Hematopoietic multipotent progenitor cell treated with erythropoietin and hydrocortisone succinate and interleukin-3 and kit ligand, for 4 days (in vitro differentiated cells): ENCODE results near the gene CHD2.
"Not testable (repeated sequence)": the region's sequence is repeated elsewhere in the genome, so short reads cannot be mapped to it uniquely, and the experiment has no call there.

Experiments
- DNase-seq: peaks from one replicate; pipeline ENCODE4 v3.0.0-alpha.2; 2015

CHD2 gene

DNA sequence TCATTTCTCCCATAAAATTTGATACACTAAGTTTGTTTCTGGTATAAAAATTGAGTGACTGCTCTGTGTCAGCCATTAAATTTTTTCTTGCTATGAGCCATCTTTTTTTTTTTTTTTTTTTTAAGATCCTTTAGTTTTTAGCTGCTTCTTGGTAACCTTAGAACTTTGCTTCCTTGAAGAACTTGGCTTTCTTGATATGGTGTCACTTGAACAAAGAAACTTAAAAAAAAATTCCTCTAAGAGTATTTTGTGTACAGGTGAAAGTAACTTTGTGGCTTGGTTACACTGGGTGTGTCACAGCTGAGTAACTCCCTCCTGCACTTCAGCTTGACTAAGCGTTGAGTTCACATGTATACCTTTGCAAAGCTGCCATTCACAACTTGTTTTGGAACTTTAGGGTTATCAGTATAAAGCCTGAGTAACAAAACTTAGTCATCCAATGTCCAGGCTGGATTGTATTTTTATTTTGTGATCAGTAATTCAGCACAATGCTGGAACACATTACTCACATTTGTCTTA, 6.5 kb downstream of the CHD2 start:
- peak; percentile 39 for DNase-seq

DNA sequence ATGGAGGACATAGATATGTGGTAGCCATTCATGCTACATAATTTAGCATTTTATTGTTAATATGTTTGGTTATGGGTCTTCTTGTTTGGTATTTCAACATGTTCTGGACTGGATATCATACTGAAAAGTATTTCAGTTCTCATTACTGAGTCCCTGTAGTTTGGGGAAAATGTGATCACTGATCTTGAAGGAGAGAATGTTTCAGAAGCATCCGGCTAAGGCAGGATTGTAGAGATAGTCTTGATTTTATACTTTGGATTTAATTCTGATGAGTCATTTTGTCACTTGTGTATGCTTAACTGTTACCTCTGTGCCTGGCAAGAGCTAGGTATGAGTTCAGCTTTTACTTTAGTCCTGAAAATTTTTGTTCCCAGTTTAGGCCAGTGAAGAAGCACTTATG, 7.1 kb downstream of the CHD2 start:
- no peak for DNase-seq

GRCh38 chr15:92907896-92908712, 8.0 kb downstream of the CHD2 start:
- peak; percentile 73 for DNase-seq

GRCh38 chr15:92908713-92909057, 8.6 kb downstream of the CHD2 start:
- no peak for DNase-seq

DNA sequence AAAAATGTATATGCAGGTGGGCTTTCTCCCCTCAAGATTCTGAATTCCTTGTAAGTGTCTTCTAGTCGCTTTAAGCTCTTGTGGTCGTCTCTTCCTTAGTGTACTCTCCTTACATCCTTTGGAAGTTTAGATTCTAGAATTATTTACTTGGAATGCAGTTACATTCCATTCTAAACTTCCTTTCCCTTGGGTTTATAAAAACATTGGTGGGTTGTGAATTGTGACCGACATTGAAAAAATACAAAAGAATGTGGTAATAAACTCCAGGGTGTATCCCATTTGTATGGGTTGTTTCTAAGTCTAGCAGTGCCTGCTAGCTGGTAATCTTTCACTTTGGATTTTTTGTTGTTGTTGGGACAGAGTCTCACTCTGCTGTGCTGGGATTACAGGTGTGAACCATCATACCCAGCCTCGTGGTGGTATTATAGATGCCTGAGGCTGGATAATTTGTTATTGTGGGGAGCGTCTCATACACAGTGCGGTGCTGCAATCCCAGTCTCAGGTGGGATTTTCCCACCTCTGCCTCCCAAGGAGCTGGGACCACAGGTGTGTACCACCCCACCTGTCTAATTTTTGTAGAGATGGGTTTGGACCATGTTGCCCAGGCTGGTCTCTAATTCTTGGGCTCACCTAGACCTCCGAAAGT, 9.1 kb downstream of the CHD2 start:
- DNase-seq: no peak

DNA sequence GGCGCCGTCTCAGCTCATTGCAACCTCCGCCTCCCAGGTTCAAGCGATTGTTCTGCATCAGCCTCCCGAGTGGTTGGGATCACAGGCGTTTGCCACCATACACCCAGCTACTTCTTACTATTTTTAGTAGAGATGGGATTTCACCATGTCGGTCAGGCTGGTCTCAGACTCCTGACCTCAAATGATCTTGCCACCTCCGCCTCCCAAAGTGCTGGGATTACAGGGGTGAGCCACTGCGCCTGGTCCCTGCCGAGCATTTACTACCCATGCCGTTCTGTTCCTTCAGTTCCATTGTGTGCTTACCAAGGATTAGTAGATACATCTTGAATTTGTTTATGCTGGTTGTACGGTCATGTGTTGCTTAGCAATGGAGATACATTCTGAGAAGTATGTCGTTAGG, 10.3 kb downstream of the CHD2 start:
- no peak for DNase-seq

DNA sequence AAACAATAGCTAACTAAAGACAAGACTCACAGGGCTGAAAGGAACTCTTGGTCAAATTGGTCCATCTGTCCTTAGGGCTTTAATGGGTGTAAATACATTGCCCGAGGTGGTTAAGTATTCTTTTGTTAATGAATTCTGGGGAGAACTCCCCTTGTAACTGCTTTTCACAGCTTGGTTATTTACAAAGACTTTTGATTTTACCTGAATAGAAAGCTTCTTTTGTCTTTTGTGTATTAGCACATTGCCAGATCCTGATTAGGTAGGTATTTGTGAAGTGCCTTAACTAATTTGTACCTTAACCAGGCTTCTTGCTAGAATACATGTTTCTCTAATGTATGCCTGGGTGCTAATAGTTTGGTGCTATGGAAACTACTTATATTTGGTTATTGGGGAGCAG, 14.0 kb downstream of the CHD2 start:
- DNase-seq: no peak

- DNase-seq: peak; percentile 35
Observed at GRCh38 chr15:92914768-92915221, 14.7 kb downstream of the CHD2 start.

GRCh38 chr15:92915766-92916435, 15.8 kb downstream of the CHD2 start:
- DNase-seq: no peak

DNA sequence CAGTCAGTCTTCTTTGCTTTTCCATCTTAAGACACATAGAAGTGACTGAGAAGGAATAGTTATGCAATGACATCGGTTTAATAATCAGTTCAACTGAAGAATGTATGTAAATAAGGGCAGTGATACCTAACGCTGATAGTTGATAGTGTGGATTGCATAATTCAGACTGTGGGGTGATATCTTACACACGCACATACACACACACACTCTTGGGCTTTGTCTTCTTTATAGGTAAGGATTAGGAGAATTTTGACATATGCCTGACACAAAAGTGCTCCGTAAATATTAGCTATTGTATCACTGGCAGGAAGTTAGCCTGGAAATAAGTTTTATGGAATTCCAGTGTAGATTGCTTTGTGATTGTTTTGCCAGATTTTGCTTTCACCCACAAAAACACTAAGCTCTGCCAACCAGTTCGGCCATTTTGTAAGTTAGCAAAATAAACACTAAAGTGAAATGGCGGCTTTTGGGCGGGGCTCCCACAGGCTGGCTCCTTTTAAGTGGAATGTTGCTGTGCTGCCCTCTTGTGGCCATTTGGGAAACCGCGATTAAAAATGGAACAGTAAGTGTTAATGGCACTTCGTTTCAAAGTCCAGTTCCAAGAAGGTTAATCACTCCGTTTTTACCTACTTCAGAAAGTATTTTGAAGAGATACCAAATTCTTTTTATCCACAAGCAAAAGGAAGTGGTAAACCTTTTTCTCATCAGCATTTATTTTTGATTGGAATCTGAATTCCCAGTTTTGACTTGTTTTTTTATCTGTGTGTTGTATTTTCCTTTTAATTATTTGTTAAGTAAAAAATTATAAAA, 17.7 kb downstream of the CHD2 start:
- peak; percentile 98 for DNase-seq

DNA sequence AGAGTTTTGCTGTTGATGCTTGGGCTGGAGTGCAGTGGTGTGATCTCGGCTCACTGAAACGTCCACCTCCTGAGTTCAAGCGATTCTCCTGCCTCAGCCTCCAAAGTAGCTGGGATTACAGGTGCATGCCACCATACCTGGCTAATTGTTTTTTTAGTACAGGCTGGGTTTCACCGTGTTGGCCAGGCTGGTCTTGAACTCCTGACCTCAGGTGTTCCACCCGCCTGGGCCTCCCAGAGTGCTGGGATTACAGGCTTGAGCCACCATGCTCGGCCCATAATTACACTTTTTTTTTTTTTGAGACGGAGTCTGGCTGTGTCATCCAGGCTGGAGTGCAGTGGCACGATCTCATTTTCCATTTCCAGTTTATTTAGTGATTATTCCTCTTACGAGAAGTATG, 18.8 kb downstream of the CHD2 start:
- not testable (repeated sequence) for DNase-seq

DNA sequence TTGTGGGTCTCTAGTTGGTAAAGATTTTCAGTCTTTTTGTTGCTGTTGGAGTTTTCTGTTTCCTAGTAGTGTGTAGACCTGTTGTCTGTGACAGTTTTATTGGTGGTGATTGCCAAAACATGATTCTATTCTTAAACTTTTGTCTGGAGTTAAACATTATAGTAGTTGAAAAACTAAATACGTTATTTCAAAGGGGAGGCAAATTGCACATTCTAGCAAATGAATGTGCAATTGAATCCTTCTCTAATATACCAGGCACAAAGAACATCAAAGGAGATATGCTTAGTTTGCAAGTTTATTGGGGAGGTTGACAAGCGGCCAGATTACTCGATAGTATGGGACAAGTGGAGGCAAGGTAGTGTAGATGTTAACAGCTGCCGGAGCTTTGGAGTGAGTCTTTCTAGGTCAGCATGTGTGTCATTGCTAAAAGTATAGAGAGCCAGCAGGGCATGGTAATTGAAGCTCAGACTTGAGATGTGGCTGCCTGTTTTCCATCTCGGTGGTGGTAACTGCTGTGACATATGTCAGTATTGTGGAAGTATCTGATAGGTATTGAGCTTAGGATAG, 20.6 kb downstream of the CHD2 start:
- no peak for DNase-seq

DNA sequence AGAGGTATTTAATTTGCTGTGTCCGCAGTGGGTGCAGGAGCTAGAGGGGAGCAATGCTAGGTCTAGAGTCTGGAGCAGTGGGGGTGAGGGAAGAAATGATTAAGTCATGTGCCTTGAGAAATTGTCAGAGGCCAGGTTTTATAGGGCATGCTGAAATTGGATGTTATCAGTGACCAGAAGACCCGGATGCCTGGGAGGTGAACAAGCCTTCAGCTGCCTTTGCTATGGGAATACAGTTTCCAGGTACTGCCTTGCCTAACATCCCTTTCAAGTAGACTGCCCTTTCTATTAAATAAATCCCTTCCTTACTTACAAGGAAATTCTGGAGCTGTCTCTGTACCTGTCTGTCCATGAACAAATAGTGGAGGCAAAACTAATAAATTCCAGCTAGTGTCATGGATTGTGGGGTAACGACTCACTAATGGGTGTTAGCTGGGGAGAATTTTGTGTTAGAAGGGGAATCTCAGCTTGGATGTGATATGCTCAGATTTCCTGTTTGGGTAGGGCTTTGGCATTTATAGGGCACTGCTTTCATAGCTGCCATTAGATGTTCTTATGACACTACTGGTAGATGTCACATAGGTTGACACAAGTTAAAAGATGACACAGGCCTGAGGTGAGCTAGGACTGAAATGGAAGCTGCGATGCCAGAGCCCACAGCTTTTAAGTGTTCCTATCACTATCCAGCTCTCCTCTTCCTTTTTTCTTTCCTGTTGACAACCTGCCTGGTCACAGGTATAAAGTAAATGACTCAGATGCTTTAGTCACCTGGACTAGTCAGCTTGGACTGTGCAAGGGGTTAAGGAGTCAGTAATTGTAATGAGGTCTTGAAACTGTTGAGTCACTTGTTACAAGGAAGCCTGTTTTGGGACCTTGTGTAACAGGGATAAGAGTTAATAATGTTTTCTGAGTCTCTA, 21.3 kb downstream of the CHD2 start:
- peak; percentile 52 for DNase-seq

DNA sequence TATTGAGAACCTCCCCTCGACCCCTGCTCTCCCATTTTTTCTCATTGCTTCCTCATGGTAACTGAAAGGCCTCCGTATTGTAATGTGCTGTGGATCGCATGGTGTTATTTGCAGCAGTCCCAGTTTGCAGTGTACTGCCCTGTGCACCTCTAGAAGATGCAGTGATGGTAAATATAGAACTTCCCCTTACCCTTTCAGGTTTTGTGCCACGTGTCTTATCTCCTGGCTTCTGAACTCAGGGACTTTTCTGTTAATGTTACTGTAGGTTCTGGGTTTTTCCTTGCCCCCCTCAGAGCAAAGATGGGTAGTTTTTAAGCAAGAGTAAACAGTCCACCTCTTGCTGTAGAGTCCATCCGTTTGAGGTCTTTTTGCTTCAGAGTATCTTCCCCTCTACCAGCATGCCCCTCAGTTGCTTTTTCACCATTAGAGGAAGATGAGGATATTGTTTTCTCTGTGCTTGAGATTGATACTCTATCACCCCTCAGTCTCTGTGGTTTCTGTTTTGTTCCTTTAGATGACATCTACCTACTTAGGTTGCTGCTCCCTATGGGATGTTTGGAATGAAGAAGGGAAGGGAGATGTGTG, 22.4 kb downstream of the CHD2 start:
- no peak for DNase-seq

DNA sequence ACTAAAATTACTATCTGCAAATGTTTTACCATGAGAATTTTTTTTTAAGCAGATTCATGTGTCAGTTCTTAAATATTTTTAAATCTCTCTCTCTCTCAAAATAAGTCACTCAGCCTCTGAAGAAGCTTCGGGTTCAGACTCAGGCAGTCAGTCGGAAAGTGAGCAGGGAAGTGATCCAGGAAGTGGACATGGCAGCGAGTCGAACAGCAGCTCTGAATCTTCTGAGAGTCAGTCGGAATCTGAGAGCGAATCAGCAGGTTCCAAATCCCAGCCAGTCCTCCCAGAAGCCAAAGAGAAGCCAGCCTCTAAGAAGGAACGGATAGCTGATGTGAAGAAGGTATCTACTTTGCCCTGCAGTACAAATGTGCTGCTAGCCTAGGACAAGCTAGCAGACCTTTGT, 24.1 kb downstream of the CHD2 start:
- DNase-seq: no peak

DNA sequence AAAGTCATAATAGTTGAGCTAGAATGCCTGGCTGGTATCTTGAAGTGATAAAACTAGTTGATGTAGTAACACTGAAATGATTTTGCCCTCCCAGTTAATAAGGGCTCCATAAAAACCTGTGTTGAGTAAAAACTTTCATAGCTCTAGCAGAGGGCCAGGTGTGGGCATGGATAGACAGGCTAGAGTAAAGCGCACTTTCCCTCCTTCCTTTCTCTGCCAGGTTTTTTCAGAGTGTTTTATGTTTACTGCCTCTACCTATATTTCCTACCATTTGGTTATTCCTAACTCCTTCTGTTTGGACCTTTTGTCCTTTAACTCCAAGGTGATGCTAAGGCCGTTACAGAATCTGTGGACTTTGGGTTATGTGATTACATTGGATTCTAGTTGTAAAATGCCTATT, 25.3 kb downstream of the CHD2 start:
- DNase-seq: no peak

- DNase-seq: no peak
Observed at GRCh38 chr15:92928225-92928750, 28.2 kb downstream of the CHD2 start.

DNA sequence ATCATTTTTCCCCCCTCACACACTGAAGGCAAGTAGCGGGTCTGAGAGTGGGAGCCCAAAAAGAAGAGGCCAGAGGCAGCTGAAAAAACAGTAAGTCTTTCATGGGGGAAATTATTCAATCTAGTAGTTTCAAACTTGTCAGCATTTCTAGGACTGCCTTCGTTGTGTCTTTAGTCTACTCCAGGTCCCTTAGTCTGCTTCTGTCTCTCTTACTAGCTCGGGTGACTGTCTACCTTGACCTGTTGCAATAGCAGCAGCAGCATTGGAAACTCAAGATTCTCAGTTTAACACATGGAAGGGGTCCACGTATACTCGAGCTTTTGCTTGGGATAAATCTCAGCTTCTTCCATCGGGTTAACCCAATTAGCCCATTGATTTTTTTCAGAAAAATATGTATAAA, 28.9 kb downstream of the CHD2 start:
- no peak for DNase-seq

DNA sequence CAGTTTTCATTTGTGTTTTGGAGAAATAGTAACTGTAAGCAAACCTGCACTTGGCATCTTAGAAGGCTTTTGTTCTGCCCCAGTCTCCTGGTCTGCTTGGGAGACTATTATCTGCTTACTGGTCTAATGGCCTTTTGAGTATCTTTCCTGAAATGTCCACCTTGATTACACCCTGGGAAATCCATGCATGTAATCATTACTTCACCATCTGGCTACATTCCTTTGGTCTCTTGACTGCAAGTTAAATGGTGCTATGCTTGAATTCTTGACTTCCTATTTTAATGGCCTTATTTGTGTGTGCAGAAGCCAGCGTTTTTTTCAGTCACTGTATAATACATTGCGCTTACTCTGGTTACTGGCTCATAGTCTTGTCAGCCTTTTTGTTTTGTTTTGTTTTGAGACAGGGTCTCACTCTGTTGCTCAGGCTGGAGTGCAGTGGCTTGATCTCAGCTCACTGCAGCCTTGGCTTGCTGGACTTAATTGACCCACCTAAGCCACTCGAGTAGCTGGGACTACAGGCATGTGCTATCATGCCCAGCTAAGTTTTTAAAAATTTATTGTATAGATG, 30.0 kb downstream of the CHD2 start:
- DNase-seq: no peak

DNA sequence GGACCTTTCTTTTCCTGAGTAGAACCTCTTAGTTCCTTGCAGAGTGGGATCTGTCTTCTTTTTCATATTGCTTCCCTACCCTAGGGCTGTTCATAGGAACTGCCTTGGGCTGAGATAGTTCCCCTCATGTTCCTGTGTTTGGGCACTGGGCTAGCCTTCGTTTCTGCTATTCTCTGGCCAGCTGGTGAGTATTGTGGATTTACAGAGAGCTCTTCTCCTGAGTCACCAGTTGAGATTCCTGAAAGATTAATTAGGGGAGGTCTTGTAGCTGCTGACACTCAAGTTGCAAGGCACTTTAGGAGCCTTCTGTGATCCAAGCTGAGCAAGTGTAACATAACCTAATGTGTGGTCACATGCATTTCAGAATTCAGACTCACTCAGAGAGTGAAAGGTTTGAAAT, 30.7 kb downstream of the CHD2 start:
- no peak for DNase-seq
